ENCODE data around the gene AGPAT2. TPM values are rescaled to one million over a fixed set of nuclear protein-coding genes. Genes with fewer than 3 reads are reported as not detected.

AGPAT2 gene
- total RNA-seq, 1 experiment from 2014 or later = 40.2 TPM

GRCh38 chr9:136683755-136684154 lies 3.5 kb downstream of the AGPAT2 start:
- H3K27me3 Mint-ChIP-seq (ENCODE audit: low read depth) = no peaks in the 10 kb centered on the region; the same call in 1 of the 2 replicates
- ChIA-PET CTCF (interaction anchor here (1.6 to 9.6 kb wide), 3 partner anchors 10 to 18 kb away, joined by 3 to 103 read pairs (median 7); no protein-coding TSS in a partner anchor), POLR2A (no interaction called here)
- peaks cover 11% of the 10 kb centered on the region for H3K4me1 Mint-ChIP-seq
- H3K9me3 Mint-ChIP-seq = no peaks in the 10 kb centered on the region
- H3K27ac Mint-ChIP-seq = no peak overlapping the region
- TF ChIP-seq ERG (CRISPR knock-in tag; IDR thresholded peaks at IDR 0.05) = no peak
- TF ChIP-seq RELA (CRISPR knock-in tag; IDR thresholded peaks at IDR 0.05; ENCODE audit: borderline replicate concordance) = no peak
- no peak for TF ChIP-seq TP53 (CRISPR knock-in tag; IDR thresholded peaks at IDR 0.05)
- no peak for TF ChIP-seq E2F5 (CRISPR knock-in tag; IDR thresholded peaks at IDR 0.05)
- TF ChIP-seq FOXP4 (CRISPR knock-in tag; IDR thresholded peaks at IDR 0.05) = no peak
- no peak for TF ChIP-seq ZNF317 (CRISPR knock-in tag; IDR thresholded peaks at IDR 0.05; ENCODE audit: borderline replicate concordance, low read depth)
- TF ChIP-seq GABPB1 (CRISPR knock-in tag; IDR thresholded peaks at IDR 0.05) = no peak
- TF ChIP-seq USF1 (CRISPR knock-in tag; IDR thresholded peaks at IDR 0.05) = no peak
- no peak for TF ChIP-seq CTCF (IDR thresholded peaks at IDR 0.05)
- no peak for TF ChIP-seq CREB1 (CRISPR knock-in tag; IDR thresholded peaks at IDR 0.05)
- no peak for TF ChIP-seq E2F4 (CRISPR knock-in tag; IDR thresholded peaks at IDR 0.05; ENCODE audit: borderline replicate concordance, low read depth)
- TF ChIP-seq NR3C1 (CRISPR knock-in tag; conservative IDR thresholded peaks at IDR 0.05; ENCODE audit: low read depth) = no peak
- TF ChIP-seq HMGA2 (CRISPR knock-in tag; IDR thresholded peaks at IDR 0.05) = no peak
- TF ChIP-seq FOXP1 (CRISPR knock-in tag; IDR thresholded peaks at IDR 0.05; ENCODE audit: borderline replicate concordance) = no peak
- TF ChIP-seq ELF4 (CRISPR knock-in tag; IDR thresholded peaks at IDR 0.05; ENCODE audit: low read depth) = no peak
- no peak for ATAC-seq
- no peaks in the 10 kb centered on the region for H3K36me3 Mint-ChIP-seq
- no peak for DNase-seq (ENCODE audit: low spot score)
- no peak overlapping the region for H3K4me3 Mint-ChIP-seq

- POLR2A ChIA-PET = no interaction called here
- ATAC-seq (no peak), DNase-seq (ENCODE audit: low spot score) (no peak)
- no peak overlapping the region; the same call in 1 of the 2 replicates for H3K27ac Mint-ChIP-seq
- no peak overlapping the region for H3K4me3 Mint-ChIP-seq
- CTCF ChIA-PET = interaction anchor here (1.0 to 9.6 kb wide), 5 partner anchors 10 to 18 kb away, joined by 3 to 103 read pairs (median 4); no protein-coding TSS in a partner anchor
- peaks cover 9% of the 10 kb centered on the region for H3K4me1 Mint-ChIP-seq
- H3K9me3 Mint-ChIP-seq = no peaks in the 10 kb centered on the region
- no peaks in the 10 kb centered on the region for H3K36me3 Mint-ChIP-seq
- no peaks in the 10 kb centered on the region for H3K27me3 Mint-ChIP-seq (ENCODE audit: low read depth)
- no peak for TF ChIP-seq ZNF219 (CRISPR knock-in tag; IDR thresholded peaks at IDR 0.05; ENCODE audit: borderline replicate concordance)
- TF ChIP-seq ZMAT4 (CRISPR knock-in tag; IDR thresholded peaks at IDR 0.05) = no peak
- TF ChIP-seq FOXJ3 (CRISPR knock-in tag; IDR thresholded peaks at IDR 0.05; ENCODE audit: borderline replicate concordance) = no peak
- no peak for TF ChIP-seq USF1 (CRISPR knock-in tag; IDR thresholded peaks at IDR 0.05)
- TF ChIP-seq ZNF138 (CRISPR knock-in tag; conservative IDR thresholded peaks at IDR 0.05) = no peak
- TF ChIP-seq GTF2I (CRISPR knock-in tag; conservative IDR thresholded peaks at IDR 0.05) = no peak
- no peak for TF ChIP-seq SOX15 (CRISPR knock-in tag; IDR thresholded peaks at IDR 0.05)
- TF ChIP-seq ZBTB43 (CRISPR knock-in tag; IDR thresholded peaks at IDR 0.05) = no peak
- TF ChIP-seq E2F1 (CRISPR knock-in tag; IDR thresholded peaks at IDR 0.05) = no peak
These were observed 4.0 kb downstream of the AGPAT2 start for GRCh38 chr9:136683173-136683745.

Data from WTC11 (cell line).